HG03378 (cell line): Measurements from ENCODE around the gene USP7.
"Not testable (repeated sequence)": the region's sequence is repeated elsewhere in the genome, so short reads cannot be mapped to it uniquely, and the experiment has no call there.

ENCODE experiments used
- ATAC-seq: cut with Tn5 transposase; IDR thresholded peaks from one replicate; pipeline ENCODE4 v1.9.1; 2021; ENCODE audit warnings: mild to moderate bottlenecking, moderate library complexity; ENCODE audit not compliant: unreplicated experiment

Gene USP7

DNA sequence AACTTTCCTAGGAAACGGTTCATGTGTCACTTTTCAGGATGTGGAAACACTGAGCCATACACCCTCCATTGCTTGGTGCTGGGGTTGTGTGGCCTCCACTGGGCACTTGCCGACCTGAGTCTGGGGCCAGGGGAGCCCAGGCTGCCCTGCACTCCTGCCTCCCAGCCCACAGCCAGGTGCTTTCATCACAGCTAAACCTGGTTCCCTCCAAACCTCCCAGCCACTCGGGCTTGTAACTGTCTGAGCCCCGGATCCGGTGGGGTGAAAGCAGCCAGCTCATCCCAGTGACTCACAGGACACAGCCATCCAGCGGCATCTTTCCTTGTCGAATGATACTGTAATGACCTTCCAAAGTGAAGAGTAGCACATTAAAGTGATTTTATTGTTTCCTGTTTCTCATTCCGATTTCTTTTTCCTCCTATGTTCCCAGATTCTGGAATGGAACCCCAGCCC lies 114.7 kb downstream of the USP7 start:
- no peak for ATAC-seq

DNA sequence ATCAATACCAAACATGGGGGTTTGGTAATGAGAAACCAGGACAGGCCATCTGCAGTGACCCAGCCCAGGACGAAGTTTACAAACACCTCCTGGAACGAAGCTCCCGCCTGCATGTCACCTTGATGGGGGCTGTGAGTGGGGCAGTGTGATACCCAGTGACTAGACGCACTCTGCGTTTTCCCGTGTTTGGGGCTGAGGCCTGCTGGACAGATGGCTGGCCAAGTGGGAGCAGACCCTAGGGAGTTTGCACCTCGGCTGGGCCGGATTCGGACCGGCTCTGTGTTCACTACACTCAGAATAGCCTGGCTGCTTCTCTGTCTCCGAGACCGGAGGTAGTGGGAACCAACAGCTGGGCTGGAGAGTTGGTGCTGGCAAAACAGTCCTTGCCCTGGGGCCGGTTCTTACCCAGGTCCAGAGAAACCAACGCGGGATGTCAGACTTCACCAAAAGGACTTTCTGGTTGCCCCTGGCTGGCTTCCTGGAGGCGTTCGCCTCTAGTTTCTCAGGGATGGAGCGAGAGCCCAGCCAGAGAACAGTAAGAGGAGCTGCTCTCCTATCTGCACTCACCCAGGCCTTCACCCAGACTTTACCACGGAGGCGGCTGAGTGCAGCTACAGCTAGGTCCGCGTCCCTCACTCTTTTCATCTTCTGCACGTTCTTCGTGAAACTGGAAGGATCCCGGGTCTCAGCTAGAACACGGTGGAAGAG lies 115.3 kb downstream of the USP7 start:
- ATAC-seq: no peak

DNA sequence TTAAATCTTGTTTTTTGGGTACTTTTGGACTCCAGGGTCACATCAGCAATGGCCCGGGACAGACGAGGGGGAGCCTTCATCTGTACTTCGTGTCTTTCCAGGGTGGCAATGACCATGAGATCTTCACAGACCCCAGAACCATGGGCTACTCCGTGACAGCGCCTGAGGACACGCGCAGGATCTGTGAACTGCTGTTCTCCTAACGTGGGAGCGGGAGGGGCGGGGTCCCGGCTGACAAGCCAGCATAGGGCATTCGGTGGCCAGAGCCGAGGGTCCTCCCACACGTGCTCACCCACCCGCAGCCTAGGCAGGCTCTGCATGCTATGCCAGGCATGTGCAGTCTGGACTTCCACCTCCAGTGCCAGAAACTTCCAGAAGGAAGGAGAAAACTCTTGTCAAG lies 116.1 kb downstream of the USP7 start:
- no peak for ATAC-seq

DNA sequence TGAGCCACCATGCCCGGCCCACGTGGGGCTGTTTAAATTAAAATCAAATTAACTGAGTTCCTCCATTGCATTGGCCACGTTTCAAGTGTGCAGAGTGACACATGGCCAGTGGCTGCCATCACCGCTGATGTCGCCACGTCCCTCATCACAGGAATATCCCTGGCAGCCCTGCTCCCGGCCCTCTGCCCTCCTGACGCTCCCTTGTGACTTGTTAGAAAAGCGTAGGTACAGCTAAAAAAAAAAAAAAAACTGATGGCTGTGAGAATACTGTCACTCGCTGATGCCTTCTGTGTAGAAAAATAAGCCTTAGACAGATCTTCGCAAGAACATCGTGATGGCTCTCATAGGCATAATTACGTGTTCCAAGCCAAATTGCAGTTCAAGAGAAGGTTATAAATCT lies 116.6 kb downstream of the USP7 start:
- ATAC-seq: no peak

DNA sequence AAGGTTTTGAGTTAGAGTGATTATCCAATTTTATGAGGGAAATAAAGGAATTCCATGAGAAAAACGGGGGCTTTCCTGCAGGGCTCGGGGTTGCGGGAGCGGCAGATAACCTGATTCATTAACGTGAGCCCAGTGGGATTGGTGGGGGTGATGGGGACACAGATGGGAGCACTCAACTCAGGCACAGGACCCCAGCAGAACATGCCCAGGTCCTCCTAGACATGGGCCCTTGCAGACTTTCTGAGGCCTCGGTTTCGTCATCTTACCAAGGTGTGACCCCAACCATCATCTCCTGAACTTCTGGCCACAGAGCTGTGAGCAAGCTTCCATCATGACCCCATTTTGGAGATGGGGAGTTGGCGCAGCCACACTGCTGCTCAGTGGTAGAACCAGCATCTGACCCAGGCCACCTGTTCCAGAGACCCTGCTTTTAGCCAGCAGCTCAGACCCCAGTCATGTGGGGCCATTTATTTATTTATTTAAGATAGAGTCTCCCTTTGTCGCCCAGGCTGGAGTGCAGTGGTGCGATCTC lies 117.2 kb downstream of the USP7 start:
- no peak for ATAC-seq

DNA sequence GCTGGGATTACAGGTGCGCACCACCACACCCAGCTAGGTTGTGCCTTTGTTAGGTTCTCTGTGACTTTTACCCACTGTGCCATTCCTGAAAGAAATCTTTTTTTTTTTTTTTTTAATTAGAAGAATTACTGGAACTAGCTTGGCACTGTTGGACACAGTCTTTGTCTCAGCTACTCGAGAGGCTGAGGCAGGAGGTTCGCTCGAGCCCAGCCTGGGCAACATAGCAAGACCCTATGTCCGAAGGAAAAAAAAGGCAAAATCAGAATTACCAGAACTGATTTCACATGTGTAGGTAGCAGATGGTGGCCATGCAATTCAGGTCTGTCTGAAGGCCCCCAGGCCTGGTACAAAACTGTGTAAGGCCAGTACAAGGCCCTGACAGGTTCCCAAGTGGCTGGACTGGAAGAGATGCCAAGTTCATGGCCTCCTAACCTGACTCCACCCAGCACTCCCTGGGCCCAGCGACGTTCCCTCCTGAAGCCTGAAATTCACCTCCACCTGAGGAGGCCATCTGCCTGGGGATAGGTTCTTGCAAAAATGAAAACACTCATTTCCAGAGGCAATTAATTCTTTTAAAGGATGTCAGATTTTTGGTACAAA lies 117.9 kb downstream of the USP7 start:
- ATAC-seq: no peak

DNA sequence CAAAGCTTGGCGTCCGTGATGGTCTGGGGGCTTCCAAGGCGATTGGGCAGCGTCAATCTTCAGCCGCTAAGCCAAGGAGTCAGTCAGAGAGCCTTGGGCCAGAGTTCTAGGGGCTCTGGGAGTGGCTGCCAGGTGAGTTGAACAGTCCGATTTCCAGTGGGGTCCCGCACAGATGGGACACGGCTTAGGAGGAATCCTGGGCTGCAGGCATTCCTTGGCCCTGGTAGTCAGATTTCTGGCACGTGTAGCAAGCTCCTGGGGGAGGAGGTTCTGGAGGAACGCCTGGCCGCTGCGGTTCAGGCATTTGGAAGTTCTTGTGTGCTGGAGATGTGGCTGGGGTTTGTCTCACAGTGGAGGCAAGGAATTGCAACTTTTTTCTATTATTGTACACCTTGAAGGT lies 120.4 kb downstream of the USP7 start:
- not testable (repeated sequence) for ATAC-seq
